Right lobe of liver (tissue), 6 donors: ENCODE results near the gene RNF186. TPM values are rescaled to one million over a fixed set of nuclear protein-coding genes. Genes with fewer than 3 reads are reported as not detected.

ENCODE experiments used
- ATAC-seq, 4 donors: fragments of 200-7000 bp; cut with Tn5 transposase; one replicate each; pipeline ENCODE4 v1.9.1; 2020; ENCODE audit warnings: mild to moderate bottlenecking in 4 of 4, moderate library complexity in 4 of 4
- DNase-seq, 3 donors: peaks; one replicate each; pipeline ENCODE4 v3.0.0-alpha.2; 2020
- H3K27ac ChIP-seq, 3 donors: fragments of 200-600 bp; one replicate each; pipeline ENCODE4 v1.8.0; 2022
- H3K27me3 ChIP-seq, 2 donors: fragments of 200-600 bp; one replicate each; pipeline ENCODE4 v1.8.0; 2022
- H3K36me3 ChIP-seq, 4 donors: fragments of 200-600 bp; sonication (generic) in 1 of 4; one replicate each; pipeline versions ENCODE4 v1.5.1 to v1.8.0; 2017 to 2022; ENCODE audit warnings: control low read depth in 1 of 4
- H3K4me1 ChIP-seq, 4 donors: fragments of 200-600 bp; sonication (generic) in 1 of 4; one replicate each; pipeline versions ENCODE4 v1.5.1 to v1.8.0; 2017 to 2022; ENCODE audit warnings: control low read depth in 1 of 4
- H3K4me3 ChIP-seq, 3 donors: fragments of 200-600 bp; one replicate each; pipeline ENCODE4 v1.8.0; 2022
- H3K9me3 ChIP-seq, 4 donors: fragments of 200-600 bp; sonication (generic) in 1 of 4; one replicate each; pipeline versions ENCODE4 v1.5.1 to v1.8.0; 2017 to 2022; ENCODE audit warnings: control low read depth in 1 of 4
- POLR2A ChIP-seq: fragments of 450-650 bp; IDR thresholded peaks from one replicate; pipeline ENCODE4 v1.6.1; 2017; ENCODE audit warnings: antibody characterized with exemption, mild to moderate bottlenecking
- whole genome bisulfite sequencing: methylation state at CpG from one replicate; pipeline ENCODE4 v1.1.6; 2018; ENCODE audit warnings: low coverage, low lambda C conversion rate; ENCODE audit not compliant: insufficient coverage; ENCODE audit errors: missing lambda C conversion rate; 5-methylcytosine and 5-hydroxymethylcytosine counted together
- intact Hi-C, 2 donors: fragments of 100-400 bp; cut with DNase I; formaldehyde crosslinking; loops; one replicate each; pipeline versions ENCODE4 v1.11.2 to v1.14.1; 2022
- total RNA-seq, 6 experiments: library from RNA; depleted of rRNA in 2 of 6; stranded (reverse); fragments of >200 nt in 2 of 6; fragmentation: NEBNext Ultra II Directional in 3 of 6; extraction: Animal tissue kit (Norgen Biotek cat#: 25700) in 3 of 6; gene quantifications; one replicate each; pipeline versions ENCODE4 v1.1.0 to v1.2.4, GENCODE V29; 2016 to 2023
- TF ChIP-seq, protein P1 (sequence below), 4 donors: fragments of 200-600 bp in 3 of 4; fragments of 450-650 bp in 1 of 4; IDR thresholded peaks; one replicate each; pipeline versions ENCODE4 v1.5.1 to v1.8.0; 2016 to 2022; ENCODE audit warnings: antibody characterized with exemption in 4 of 4, mild to moderate bottlenecking in 2 of 4
- donor health status: DM: no; HTN: yes; CAD: no.
- donor health status: DM: no; HTN: no; CAD: no.
- donor health status: DM: no; HTN: no; CAD: no.
- donor health status: DM: no; HTN: yes; CAD: no.
- donor health status: DM: no; HTN: yes; CAD: no.

The RNF186 gene
- total RNA-seq, 6 experiments from 2014 or later = 0.30 to 2.9 (median 0.53) TPM; not detected in 2

- TF ChIP-seq, protein P1, sequence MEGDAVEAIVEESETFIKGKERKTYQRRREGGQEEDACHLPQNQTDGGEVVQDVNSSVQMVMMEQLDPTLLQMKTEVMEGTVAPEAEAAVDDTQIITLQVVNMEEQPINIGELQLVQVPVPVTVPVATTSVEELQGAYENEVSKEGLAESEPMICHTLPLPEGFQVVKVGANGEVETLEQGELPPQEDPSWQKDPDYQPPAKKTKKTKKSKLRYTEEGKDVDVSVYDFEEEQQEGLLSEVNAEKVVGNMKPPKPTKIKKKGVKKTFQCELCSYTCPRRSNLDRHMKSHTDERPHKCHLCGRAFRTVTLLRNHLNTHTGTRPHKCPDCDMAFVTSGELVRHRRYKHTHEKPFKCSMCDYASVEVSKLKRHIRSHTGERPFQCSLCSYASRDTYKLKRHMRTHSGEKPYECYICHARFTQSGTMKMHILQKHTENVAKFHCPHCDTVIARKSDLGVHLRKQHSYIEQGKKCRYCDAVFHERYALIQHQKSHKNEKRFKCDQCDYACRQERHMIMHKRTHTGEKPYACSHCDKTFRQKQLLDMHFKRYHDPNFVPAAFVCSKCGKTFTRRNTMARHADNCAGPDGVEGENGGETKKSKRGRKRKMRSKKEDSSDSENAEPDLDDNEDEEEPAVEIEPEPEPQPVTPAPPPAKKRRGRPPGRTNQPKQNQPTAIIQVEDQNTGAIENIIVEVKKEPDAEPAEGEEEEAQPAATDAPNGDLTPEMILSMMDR (IDR thresholded peaks at IDR 0.05) = no peak
- no peaks in the 10 kb centered on the region for H3K27me3 ChIP-seq
- no peak overlapping the region for H3K27ac ChIP-seq
- intact Hi-C loops = no loop called here
- H3K9me3 ChIP-seq = no peaks in the 10 kb centered on the region
- DNase-seq (no peak), ATAC-seq (no peak)
- no peaks in the 10 kb centered on the region for H3K4me1 ChIP-seq
- no peak overlapping the region for H3K4me3 ChIP-seq
- 89% methylated on average over 4 of the region's 4 CpGs for WGBS
- H3K36me3 ChIP-seq = peaks cover 0 to 5% (median 0%) of the 10 kb centered on the region in 4 donors
These were observed 41.6 kb downstream of the RNF186 start for GRCh38 chr1:19773485-19773884.

DNA sequence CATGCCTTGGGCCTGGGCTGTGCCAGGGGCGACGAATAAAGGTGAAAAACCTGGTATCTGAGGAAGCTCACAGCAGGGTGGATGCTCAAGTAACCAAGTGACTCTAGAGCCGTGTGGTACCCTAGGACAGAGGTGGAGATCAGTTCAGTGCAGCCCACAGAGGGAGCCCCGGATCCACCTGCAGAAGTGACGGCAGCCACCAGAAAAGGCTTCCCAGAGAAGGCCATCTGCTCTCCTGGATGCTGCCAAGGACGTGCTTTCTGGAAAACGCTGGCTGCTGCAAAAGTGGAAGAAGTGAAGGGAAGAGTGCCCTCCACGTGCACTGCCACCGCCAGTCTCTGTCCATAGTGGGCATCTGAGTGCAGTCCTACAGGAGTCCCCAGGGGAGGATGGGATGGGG is 43.0 kb downstream of the RNF186 start:
- no peak for TF ChIP-seq POLR2A
- TF ChIP-seq, protein P1 (IDR thresholded peaks at IDR 0.05) = no peak
- DNase-seq (no peak), ATAC-seq (no peak)

GRCh38 chr1:19771350-19771749 is 43.7 kb downstream of the RNF186 start:
- no peak for ATAC-seq
- no peak overlapping the region for H3K27ac ChIP-seq
- WGBS = 85% methylated on average over 6 of the region's 6 CpGs
- no peak for DNase-seq
- no peaks in the 10 kb centered on the region for H3K4me1 ChIP-seq
- H3K27me3 ChIP-seq = no peaks in the 10 kb centered on the region
- H3K36me3 ChIP-seq = peaks cover 0 to 5% (median 0%) of the 10 kb centered on the region in 4 donors
- no peak overlapping the region for H3K4me3 ChIP-seq
- H3K9me3 ChIP-seq = no peaks in the 10 kb centered on the region
- intact Hi-C loops = no loop called here
- TF ChIP-seq POLR2A = no peak
- TF ChIP-seq, protein P1 (IDR thresholded peaks at IDR 0.05) = no peak

More for the DNA sequence above, 43.0 kb downstream of the RNF186 start:
- Histone ChIP-seq H3K36me3 (peaks cover 0 to 5% (median 0%) of the 10 kb centered on the region in 4 donors), H3K27ac (no peak overlapping the region), H3K9me3 (no peaks in the 10 kb centered on the region), H3K4me1 (no peaks in the 10 kb centered on the region), H3K4me3 (no peak overlapping the region), H3K27me3 (no peaks in the 10 kb centered on the region)
- intact Hi-C loops = no loop called here
- 93% methylated on average over 2 of the region's 9 CpGs for WGBS

DNA sequence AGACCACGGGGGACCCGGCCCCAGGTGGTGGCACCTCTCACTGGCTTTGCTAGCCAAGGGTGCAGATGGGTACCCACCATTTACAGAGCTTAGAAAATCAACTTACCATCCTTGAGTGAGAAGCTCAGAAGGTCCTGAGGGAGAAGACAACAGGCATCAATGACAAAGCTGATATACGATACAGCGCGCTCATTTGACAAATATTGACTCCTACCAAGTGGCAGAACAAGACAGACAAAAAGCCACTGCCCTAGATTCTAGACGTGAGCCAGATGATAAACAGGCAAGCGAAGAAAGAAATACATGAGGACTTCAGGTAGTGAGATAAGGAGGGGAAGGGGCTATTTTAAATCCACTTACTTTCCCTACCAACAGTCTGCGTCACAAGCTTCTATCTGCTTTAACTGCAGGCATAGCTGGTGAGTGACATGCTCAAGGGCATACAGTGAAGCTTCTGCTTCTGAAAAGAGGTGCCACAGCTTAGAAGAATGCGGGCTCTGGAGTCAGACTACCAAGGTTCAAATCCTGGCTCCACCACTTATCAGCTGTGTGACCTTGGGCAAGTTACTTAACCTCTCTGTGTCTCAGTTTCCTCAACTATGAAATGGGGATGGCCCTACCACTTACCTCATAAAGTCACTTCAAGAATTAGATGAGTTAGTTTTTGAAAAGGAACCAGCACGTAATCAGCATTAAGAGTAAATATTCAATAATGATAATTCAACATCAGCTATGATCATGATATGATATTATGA is 44.5 kb downstream of the RNF186 start:
- Histone ChIP-seq H3K27me3 (no peaks in the 10 kb centered on the region), H3K36me3 (peaks cover 0 to 5% (median 0%) of the 10 kb centered on the region in 4 donors), H3K27ac (no peak overlapping the region), H3K9me3 (no peaks in the 10 kb centered on the region), H3K4me3 (no peak overlapping the region), H3K4me1 (no peaks in the 10 kb centered on the region)
- TF ChIP-seq, protein P1 (IDR thresholded peaks at IDR 0.05) = no peak
- TF ChIP-seq POLR2A = no peak
- intact Hi-C loops = no loop called here
- DNase-seq (no peak), ATAC-seq (no peak)
- 62% methylated on average over 3 of the region's 10 CpGs for WGBS
